Effector memory CD4-positive, alpha-beta T cell (primary cell): ENCODE data around the gene DYRK1A.

Experiments
- DNase-seq, 3 donors: peaks; one replicate each; pipeline ENCODE4 v3.0.0-alpha.2; 2020
- H3K27ac ChIP-seq: 2 replicates; pipeline ENCODE4 v1.7.0; 2013; ENCODE audit warnings: mild to moderate bottlenecking, low read length, moderate library complexity; ENCODE audit not compliant: insufficient read depth, poor library complexity, severe bottlenecking
- H3K27me3 ChIP-seq: replicated peaks from 2 replicates; pipeline ENCODE4 v1.7.0; 2013; ENCODE audit warnings: mild to moderate bottlenecking, low read length; ENCODE audit not compliant: insufficient read depth, control insufficient read depth, poor library complexity, severe bottlenecking
- H3K36me3 ChIP-seq: 2 replicates; pipeline ENCODE4 v1.7.0; 2013; ENCODE audit warnings: mild to moderate bottlenecking, low read length, moderate library complexity; ENCODE audit not compliant: control insufficient read depth, insufficient read depth
- H3K4me1 ChIP-seq: 2 replicates; pipeline ENCODE4 v1.7.0; 2013; ENCODE audit warnings: low read length, mild to moderate bottlenecking; ENCODE audit not compliant: control insufficient read depth, insufficient read depth, poor library complexity, severe bottlenecking
- H3K4me3 ChIP-seq: 2 replicates; pipeline ENCODE4 v1.7.0; 2013; ENCODE audit warnings: low read length, low read depth, mild to moderate bottlenecking; ENCODE audit not compliant: insufficient read depth, poor library complexity, severe bottlenecking
- H3K9me3 ChIP-seq: 2 replicates; pipeline ENCODE4 v1.7.0; 2013; ENCODE audit warnings: mild to moderate bottlenecking, low read length, moderate library complexity; ENCODE audit not compliant: control insufficient read depth

Gene DYRK1A

DNA sequence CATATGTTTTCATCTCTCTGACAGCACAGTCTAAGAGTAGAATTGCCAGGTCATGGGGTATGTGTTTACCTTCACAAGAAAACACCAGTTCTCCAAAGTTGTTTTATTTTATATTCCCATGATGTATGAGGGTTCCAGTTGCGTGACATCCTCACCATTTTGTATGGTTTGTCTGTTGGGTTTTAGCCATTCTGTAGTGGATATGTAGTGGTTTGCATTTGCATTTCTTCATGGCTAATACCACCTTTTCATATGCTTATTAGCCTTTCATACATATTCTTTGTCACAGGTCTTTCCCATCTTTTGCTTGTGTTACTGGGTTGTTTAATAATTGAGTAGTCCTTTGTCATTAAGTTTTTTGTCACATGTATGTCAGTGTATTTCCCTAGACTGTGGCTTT, 132.1 kb downstream of the DYRK1A start:
- Histone ChIP-seq H3K9me3 (no peaks in the 10 kb centered on the region), H3K27ac (no peak overlapping the region), H3K4me1 (no peaks in the 10 kb centered on the region), H3K4me3 (no peak overlapping the region), H3K27me3 (no peaks in the 10 kb centered on the region), H3K36me3 (peaks cover 22% of the 10 kb centered on the region)
- no peak for DNase-seq

DNA sequence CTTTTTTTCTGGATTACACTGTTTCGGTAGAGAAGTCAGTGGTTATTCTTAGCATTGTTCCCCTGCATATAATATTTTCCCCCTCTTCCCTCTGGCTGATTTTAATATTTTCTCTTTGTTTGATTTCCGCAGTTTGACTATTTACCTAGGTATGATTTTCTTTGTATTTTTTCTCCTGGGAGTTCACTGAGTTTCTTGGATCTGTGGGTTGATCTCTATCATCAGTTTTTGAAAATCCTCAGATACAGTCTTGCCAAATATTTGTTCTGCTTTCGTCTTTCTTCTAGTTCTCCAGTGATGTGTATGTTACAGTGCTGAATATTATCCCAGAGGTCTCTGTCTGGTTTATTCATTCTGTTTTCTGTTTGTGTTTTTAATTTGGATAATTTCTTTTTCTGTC, 136.4 kb downstream of the DYRK1A start:
- no peaks in the 10 kb centered on the region for H3K4me1 ChIP-seq
- no peaks in the 10 kb centered on the region for H3K27me3 ChIP-seq
- DNase-seq = no peak
- peaks cover 41% of the 10 kb centered on the region for H3K36me3 ChIP-seq
- no peaks in the 10 kb centered on the region for H3K9me3 ChIP-seq
- H3K27ac ChIP-seq = no peak overlapping the region
- no peak overlapping the region for H3K4me3 ChIP-seq

- no peaks in the 10 kb centered on the region for H3K27me3 ChIP-seq
- H3K9me3 ChIP-seq = no peaks in the 10 kb centered on the region
- H3K4me1 ChIP-seq = no peaks in the 10 kb centered on the region
- H3K4me3 ChIP-seq = no peak overlapping the region
- no peak overlapping the region for H3K27ac ChIP-seq
- no peak for DNase-seq
- peaks cover 51% of the 10 kb centered on the region for H3K36me3 ChIP-seq
Observed at GRCh38 chr21:37503848-37504467, 137.4 kb downstream of the DYRK1A start.

- DNase-seq = no peak
- Histone ChIP-seq H3K4me1 (no peaks in the 10 kb centered on the region), H3K27ac (no peak overlapping the region), H3K27me3 (no peaks in the 10 kb centered on the region), H3K4me3 (no peak overlapping the region), H3K9me3 (no peaks in the 10 kb centered on the region), H3K36me3 (peaks cover 66% of the 10 kb centered on the region)
Observed at GRCh38 chr21:37505963-37506362, 139.4 kb downstream of the DYRK1A start.

- Histone ChIP-seq H3K4me1 (no peaks in the 10 kb centered on the region), H3K4me3 (no peak overlapping the region), H3K27me3 (no peaks in the 10 kb centered on the region), H3K9me3 (no peaks in the 10 kb centered on the region), H3K36me3 (peaks cover 79% of the 10 kb centered on the region), H3K27ac (no peak overlapping the region)
- no peak for DNase-seq
Observed at GRCh38 chr21:37507716-37508115, 141.1 kb downstream of the DYRK1A start.

- H3K4me1 ChIP-seq = no peaks in the 10 kb centered on the region
- peaks cover 84% of the 10 kb centered on the region for H3K36me3 ChIP-seq
- no peak overlapping the region for H3K4me3 ChIP-seq
- H3K9me3 ChIP-seq = no peaks in the 10 kb centered on the region
- DNase-seq = no peak
- H3K27me3 ChIP-seq = no peaks in the 10 kb centered on the region
- H3K27ac ChIP-seq = no peak overlapping the region
Observed at GRCh38 chr21:37508341-37508740, 141.8 kb downstream of the DYRK1A start.

DNA sequence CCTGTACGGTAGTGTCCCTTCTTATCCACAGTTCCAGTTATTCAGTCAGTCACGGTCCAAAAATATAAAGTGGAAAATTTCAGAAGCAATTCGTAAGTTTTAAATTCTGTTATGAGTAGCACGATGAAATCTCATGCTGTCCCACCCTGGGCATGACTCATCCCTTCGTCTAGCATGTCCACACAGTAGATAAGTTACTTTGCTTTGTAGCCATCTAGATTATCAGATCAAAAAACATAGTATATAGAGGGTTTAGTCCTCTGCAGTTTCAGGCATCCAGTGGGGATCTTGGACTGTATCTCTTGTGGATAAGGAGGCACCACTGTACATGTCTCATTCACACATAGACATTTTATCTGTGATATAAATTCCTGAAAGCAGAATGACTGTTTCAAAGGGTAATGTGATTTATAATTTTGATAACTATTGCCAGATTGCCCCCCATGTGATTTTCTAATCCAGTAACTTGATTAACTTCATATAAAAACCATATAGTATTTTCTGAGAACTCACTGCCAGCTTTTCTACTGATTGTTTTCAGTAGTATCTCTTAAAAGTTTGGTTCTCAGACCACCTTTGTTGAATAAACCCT, 143.3 kb downstream of the DYRK1A start:
- Histone ChIP-seq H3K27ac (no peak overlapping the region), H3K36me3 (peaks cover 88% of the 10 kb centered on the region)

DNA sequence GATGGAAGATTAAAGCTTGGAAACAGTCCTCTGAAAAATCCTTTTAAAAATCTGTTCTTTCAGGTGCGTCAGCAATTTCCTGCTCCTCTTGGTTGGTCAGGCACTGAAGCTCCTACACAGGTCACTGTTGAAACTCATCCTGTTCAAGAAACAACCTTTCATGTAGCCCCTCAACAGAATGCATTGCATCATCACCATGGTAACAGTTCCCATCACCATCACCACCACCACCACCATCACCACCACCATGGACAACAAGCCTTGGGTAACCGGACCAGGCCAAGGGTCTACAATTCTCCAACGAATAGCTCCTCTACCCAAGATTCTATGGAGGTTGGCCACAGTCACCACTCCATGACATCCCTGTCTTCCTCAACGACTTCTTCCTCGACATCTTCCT, 145.3 kb downstream of the DYRK1A start:
- no peak overlapping the region for H3K4me3 ChIP-seq
- peaks cover 71% of the 10 kb centered on the region for H3K36me3 ChIP-seq

More for the DNA sequence above, 143.3 kb downstream of the DYRK1A start:
- no peaks in the 10 kb centered on the region for H3K9me3 ChIP-seq
- no peak for DNase-seq
- H3K4me3 ChIP-seq = no peak overlapping the region
- H3K4me1 ChIP-seq = no peaks in the 10 kb centered on the region
- H3K27me3 ChIP-seq = no peaks in the 10 kb centered on the region

DNA sequence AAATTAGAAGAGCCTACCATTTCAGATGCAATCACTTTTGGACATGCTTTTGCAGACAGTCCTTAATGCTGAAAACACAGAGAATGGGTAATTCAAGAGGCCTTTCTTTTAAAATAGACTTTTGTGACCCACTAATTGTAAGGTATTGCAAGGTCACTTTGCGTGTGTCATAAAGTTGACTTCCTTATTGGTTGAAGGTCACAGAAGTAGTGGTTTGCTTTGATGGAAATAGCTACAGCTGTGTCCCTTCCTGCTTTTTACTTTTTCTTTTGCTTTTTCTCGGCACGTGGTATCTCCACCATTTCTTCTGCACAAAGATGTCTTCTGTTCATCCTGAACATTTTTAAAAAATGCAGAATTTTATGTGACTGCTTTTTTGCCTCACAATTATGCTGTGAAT, 146.8 kb downstream of the DYRK1A start:
- Histone ChIP-seq H3K36me3 (peaks cover 58% of the 10 kb centered on the region), H3K9me3 (no peaks in the 10 kb centered on the region)
- DNase-seq = no peak

More for the DNA sequence above, 145.3 kb downstream of the DYRK1A start:
- no peak for DNase-seq
- Histone ChIP-seq H3K4me1 (no peaks in the 10 kb centered on the region), H3K27me3 (no peaks in the 10 kb centered on the region), H3K9me3 (no peaks in the 10 kb centered on the region), H3K27ac (no peak overlapping the region)

GRCh38 chr21:37514038-37514667, 147.6 kb downstream of the DYRK1A start:
- Histone ChIP-seq H3K4me3 (no peak overlapping the region), H3K27me3 (no peaks in the 10 kb centered on the region), H3K27ac (no peak overlapping the region), H3K4me1 (no peaks in the 10 kb centered on the region), H3K36me3 (peaks cover 51% of the 10 kb centered on the region), H3K9me3 (no peaks in the 10 kb centered on the region)
- DNase-seq = no peak

More for the DNA sequence above, 146.8 kb downstream of the DYRK1A start:
- H3K4me3 ChIP-seq = no peak overlapping the region
- no peaks in the 10 kb centered on the region for H3K27me3 ChIP-seq
- no peak overlapping the region for H3K27ac ChIP-seq
- no peaks in the 10 kb centered on the region for H3K4me1 ChIP-seq
